ENCODE data around the gene CXADR.
A peak's percentile ranks its signal among the peaks of the same experiment; 100 is the strongest.

Gene CXADR

DNA sequence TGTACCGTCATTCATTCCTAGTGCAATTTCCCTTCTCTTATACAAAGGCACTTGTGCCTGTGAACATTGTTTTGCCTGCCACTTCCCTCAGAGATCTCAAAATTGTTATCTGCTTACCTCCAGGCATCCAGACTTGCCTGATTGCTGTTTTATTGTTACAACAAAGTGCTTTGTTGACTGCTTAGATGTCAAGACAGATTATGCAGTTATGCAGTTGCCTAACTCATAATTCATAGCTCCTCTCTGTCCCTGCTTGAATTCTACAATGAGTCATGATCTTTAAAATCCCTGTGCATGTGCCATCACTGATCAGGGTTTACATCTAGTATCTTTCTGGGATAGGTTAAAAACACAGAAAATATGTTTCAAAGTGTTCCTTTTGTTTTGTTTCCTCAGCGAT lies 24.5 kb downstream of the CXADR start:
- peak; percentile 20; the same call in 1 of the 2 replicates for TF ChIP-seq JUND (IDR thresholded peaks at IDR 0.05; ENCODE audit: low read depth)
- peak in 1 of 2 experiments; percentile 44 for DNase-seq (ENCODE audit: low read depth in 1 of 2, low spot score in 1 of 2)
- in situ Hi-C loops (cut with HindIII; ENCODE audit: low pct_unique_long_range_greater_than_20kb, low sequenced_read_pairs): no loop called here

DNA sequence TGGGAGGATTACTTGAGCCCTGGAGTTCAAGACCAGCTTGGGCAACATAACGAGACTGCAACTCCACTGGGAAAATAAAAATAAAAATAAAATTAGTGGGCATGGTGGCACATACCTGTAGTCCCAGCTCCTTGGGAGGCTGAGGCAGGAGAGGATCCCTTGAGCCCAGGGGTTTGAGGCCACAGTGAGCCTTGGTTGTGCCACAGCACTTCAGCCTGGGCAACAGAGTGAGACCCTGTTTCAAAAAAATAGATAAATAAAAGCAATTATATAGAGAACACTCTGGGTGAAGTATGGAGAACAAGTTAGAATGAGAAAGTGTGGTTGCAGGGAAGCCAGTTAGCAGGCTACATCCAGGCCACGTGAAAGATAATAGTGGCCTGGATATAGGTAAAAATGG lies 25.7 kb downstream of the CXADR start:
- TF ChIP-seq JUND (IDR thresholded peaks at IDR 0.05; ENCODE audit: low read depth): no peak
- in situ Hi-C loops (cut with HindIII; ENCODE audit: low pct_unique_long_range_greater_than_20kb, low sequenced_read_pairs): no loop called here
- no peak for DNase-seq (ENCODE audit: low read depth in 1 of 2, low spot score in 1 of 2)

DNA sequence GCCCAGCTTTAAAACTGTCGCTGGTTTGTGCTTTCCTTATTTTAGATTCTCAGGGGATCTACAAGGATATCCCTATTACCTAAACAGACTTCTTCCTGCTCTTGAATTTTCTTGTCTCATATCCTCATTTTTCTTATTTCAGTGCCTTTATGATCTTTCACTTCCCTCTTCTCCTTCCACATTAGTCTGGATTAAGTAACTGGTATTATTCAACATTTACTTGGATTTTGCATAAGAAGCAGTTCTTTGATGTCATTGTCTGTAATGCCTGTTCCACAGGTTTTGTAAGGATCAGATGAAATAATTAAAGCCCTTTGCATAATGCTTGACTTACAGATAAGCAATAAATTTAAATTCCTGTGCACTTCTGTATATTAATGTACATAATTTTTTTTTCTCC lies 26.5 kb downstream of the CXADR start:
- DNase-seq (ENCODE audit: low read depth in 1 of 2, low spot score in 1 of 2): no peak
- no peak for TF ChIP-seq JUND (IDR thresholded peaks at IDR 0.05; ENCODE audit: low read depth)
- in situ Hi-C loops (cut with HindIII; ENCODE audit: low pct_unique_long_range_greater_than_20kb, low sequenced_read_pairs): no loop called here

DNA sequence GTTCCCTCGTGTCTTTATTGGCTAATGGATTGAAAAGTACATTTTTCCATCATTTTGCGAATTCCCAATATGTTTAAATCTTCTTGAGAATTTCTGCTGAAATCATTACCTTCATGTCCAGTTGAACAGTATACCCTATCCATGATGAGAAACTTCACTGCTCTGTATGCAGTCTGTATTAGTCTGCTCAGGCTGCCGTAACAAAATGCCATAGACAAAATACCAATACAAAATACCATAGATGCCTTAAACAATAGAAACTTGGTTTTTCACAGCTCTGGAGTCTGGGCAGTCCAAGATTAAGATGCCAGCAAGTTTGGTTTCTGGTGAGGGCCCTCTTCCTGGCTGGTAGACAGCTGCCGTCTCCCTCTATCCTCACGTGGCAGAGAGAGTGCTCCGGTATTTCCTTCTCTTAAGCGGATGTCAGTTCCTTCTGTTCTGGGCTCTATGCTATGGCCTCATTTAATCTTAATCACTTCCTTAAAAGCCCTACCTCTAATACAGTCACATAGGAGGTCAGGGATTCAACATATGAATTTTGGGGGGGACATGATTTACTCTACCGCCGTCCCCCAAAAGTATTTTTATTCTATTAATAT lies 27.0 kb downstream of the CXADR start:
- TF ChIP-seq JUND (IDR thresholded peaks at IDR 0.05; ENCODE audit: low read depth): no peak
- no peak for DNase-seq (ENCODE audit: low read depth in 1 of 2, low spot score in 1 of 2)
- in situ Hi-C loops (cut with HindIII; ENCODE audit: low pct_unique_long_range_greater_than_20kb, low sequenced_read_pairs): no loop called here

DNA sequence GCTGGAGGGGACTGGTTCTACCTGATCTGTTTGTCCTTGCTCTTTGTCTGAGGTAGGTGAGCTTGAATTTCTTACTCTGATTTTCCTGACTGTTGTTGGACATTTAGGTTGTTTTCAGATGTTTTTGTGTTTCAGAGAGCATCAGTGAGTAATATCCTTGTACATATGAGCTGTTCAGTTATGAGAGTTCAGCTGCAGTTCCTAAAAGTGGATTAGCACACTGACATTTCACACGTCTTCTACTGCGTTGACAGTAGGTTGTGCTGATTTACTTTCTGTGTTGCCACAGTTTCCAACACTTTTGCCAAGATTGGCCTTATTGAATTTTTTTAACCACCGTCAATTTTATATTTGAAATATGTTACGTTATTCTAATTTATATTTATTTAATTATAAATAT lies 27.7 kb downstream of the CXADR start:
- no peak for TF ChIP-seq JUND (IDR thresholded peaks at IDR 0.05; ENCODE audit: low read depth)
- in situ Hi-C loops (cut with HindIII; ENCODE audit: low pct_unique_long_range_greater_than_20kb, low sequenced_read_pairs): no loop called here

DNA sequence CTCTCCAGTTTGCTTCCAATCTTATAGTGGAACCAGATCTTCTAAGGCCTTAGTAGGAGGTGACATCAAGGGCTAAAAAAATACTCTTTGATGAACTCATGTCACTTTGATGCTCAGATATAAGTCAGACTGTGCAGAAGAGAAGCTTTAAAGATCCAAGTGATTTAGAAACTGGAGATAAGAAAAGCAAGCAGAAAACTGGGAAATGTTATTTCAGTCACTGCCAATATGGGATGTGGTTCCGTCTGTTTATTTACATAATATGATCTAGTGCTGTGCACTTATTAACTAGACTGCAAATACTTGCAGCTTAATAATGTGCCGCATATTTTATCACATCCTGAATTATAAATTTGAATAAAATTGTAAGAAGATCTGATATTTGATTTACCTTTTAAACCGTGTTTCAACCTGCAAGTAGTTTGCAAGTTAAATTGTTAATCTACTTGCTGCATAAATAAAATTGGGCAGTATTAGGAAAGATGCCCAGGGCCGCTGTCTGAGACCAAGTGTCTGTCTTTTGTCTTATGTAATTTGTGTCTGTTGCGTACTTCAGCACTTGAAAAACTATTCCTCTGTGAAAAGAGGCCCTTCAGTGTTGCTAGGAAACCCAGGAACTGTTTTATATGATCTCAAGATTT lies 29.6 kb downstream of the CXADR start:
- DNase-seq (ENCODE audit: low read depth in 1 of 2, low spot score in 1 of 2): no peak
- in situ Hi-C loops (cut with HindIII; ENCODE audit: low pct_unique_long_range_greater_than_20kb, low sequenced_read_pairs): no loop called here
- no peak for TF ChIP-seq JUND (IDR thresholded peaks at IDR 0.05; ENCODE audit: low read depth)

More for the DNA sequence above, 27.7 kb downstream of the CXADR start:
- no peak for DNase-seq (ENCODE audit: low read depth in 1 of 2, low spot score in 1 of 2)

DNA sequence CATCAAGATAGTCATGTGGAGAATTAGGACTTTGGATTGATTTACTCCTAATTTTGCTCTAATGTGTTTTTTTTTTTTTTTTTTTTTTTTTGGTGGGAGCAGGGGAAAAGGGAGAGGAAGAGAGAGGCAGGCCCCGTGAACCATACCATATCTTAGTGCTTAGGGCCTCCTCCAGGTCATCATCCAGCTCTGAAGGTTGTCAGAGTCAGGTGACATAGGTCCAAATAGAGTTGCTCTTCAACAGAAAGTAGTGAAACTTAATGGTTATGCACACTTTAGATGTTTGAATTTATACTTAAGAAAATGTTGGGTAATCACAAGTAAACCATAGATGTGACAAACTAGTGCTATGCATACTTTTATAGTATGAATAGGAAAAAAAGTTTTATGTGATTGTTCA lies 32.2 kb downstream of the CXADR start:
- in situ Hi-C loops (cut with HindIII; ENCODE audit: low pct_unique_long_range_greater_than_20kb, low sequenced_read_pairs): no loop called here
- TF ChIP-seq JUND (IDR thresholded peaks at IDR 0.05; ENCODE audit: low read depth): no peak

DNA sequence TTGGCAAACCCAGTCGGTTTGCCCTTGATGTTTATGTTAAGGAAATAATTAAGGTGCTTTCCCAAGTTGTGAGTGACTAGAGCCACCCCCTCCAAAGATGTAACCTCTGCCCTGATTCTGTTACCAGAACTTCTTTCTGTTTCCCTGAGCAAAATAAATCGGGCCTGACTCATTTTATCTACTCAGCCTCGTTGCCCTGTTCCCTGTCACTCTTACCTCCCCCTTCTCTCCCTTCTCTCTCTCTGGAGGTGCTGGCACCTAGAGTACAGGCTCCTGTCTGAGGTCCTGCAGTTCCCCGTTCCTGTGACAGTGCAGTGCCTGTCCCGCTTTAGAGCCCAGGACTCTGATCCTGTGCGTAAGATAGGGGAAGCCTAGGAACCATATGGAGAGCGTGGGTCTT lies 35.4 kb downstream of the CXADR start:
- DNase-seq (ENCODE audit: low read depth in 1 of 2, low spot score in 1 of 2): no peak
- no peak for TF ChIP-seq JUND (IDR thresholded peaks at IDR 0.05; ENCODE audit: low read depth)
- in situ Hi-C loops (cut with HindIII; ENCODE audit: low pct_unique_long_range_greater_than_20kb, low sequenced_read_pairs): no loop called here

More for the DNA sequence above, 32.2 kb downstream of the CXADR start:
- no peak for DNase-seq (ENCODE audit: low read depth in 1 of 2, low spot score in 1 of 2)

DNA sequence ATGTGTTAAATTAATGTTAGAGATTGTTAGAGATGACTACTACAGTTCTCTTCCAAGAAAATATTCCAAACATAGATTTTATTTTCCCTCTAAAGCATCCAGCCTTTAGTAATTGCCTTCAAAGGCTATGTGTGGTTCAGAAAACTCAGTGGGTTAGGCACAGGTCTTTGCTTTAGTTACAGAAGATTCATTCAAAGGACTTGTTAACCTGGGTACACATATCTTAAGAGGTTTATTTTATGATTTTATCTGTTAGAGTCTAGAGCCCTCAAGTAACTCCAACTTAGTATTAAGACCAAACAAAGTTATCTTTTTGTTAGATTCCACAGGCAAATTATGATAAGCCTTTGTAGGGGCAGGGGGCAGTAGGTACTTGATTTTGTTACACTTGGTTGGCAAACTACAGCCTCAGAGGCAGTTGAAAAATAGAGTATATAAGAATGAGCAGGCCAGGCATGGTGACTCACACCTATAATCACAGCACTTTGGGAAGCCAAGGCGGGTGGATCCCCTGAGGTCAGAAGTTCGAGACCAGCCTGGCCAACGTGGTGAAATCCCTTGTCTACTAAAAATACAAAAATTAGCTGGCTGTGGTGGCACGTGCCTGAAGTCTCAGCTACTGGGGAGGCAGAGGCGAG lies 37.9 kb downstream of the CXADR start:
- TF ChIP-seq JUND (IDR thresholded peaks at IDR 0.05; ENCODE audit: low read depth): peak; percentile 22; the same call in 1 of the 2 replicates
- in situ Hi-C loops (cut with HindIII; ENCODE audit: low pct_unique_long_range_greater_than_20kb, low sequenced_read_pairs): no loop called here

DNA sequence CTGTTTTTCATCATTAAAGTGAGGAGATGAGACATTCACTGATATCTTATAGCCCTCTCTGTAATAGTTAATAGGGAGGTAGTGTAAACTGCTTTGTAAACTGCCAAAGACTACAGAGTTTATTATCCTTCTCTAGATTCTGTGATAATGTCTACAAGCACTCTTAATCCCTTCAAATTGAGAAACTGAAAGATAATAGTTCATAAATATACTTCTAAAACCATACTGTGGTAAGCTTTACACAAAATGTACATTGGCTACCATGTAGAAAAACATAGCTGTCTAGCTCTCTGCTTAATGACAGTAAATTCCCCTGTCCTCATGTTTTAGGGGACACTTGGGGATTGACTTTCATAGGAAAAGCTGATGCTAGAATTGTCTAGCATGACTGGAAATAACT lies 39.6 kb downstream of the CXADR start:
- DNase-seq (ENCODE audit: low read depth in 1 of 2, low spot score in 1 of 2): no peak
- in situ Hi-C loops (cut with HindIII; ENCODE audit: low pct_unique_long_range_greater_than_20kb, low sequenced_read_pairs): no loop called here
- TF ChIP-seq JUND (IDR thresholded peaks at IDR 0.05; ENCODE audit: low read depth): no peak

More for the DNA sequence above, 37.9 kb downstream of the CXADR start:
- DNase-seq (ENCODE audit: low read depth in 1 of 2, low spot score in 1 of 2): peak in 1 of 2 experiments; percentile 19

DNA sequence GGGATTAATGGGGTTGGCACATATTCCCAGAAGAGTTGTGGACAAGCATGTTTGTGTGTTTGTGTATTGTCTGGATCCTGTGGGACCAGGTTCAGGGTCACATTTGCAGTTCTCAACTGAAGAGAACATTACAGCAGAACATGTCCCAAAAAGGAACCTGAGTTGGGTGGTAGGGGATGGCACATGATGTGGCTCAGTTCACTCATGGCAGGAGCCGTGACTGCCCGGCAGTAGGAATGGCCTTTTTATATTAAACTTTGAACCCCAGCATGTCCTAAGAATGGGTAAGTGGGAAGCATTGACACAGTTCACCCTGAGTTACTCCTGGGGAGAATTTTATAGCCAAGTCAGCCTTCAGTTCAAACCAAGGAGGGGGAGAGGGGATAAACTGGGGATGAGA lies 41.3 kb downstream of the CXADR start:
- no peak for DNase-seq (ENCODE audit: low read depth in 1 of 2, low spot score in 1 of 2)
- in situ Hi-C loops (cut with HindIII; ENCODE audit: low pct_unique_long_range_greater_than_20kb, low sequenced_read_pairs): no loop called here
- TF ChIP-seq JUND (IDR thresholded peaks at IDR 0.05; ENCODE audit: low read depth): no peak

DNA sequence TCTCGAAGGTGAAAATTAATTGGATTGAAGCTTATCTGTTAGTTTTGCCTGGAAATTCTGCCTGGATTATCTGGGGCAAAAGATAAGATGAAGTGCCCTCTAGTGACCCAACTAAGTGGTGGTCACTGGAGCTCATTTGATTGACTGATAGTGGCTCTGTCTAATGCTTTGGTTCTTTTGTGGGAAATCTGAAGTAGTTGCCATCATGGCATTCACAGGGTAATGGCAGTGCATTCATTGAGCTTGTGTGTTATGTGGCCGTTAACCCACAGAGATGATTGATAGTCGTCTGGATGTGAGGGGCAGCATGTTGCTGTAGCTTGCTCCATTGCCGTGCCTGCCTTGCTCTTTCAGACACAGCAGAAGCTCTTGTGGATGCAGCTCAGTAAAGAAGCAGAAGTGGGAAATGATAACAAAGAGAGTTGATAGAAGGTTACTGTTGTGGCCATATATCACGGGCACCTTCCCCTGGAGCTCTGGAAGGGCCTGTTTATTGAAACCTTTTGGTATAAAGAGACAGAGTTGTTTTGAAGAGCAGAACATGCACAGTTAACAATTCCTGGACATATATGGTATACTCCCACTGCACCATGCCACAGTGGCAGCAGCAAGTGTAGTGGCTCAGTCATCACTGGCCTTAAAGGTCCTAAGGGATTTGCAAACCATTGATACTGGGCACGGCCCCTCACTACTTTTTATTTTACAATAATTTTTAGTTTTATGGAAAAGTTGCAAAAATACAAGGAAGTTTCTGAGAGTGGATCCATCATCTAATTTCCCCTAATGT lies 42.0 kb downstream of the CXADR start:
- DNase-seq (ENCODE audit: low read depth in 1 of 2, low spot score in 1 of 2): no peak

More for the DNA sequence above, 42.0 kb downstream of the CXADR start:
- in situ Hi-C loops (cut with HindIII; ENCODE audit: low pct_unique_long_range_greater_than_20kb, low sequenced_read_pairs): no loop called here
- TF ChIP-seq JUND (IDR thresholded peaks at IDR 0.05; ENCODE audit: low read depth): no peak
